Muscle of arm (tissue), 12 donors: Measurements from ENCODE around the gene SLC5A2. TPM values are rescaled to one million over a fixed set of nuclear protein-coding genes. Genes with fewer than 3 reads are reported as not detected.

Experiments
- DNase-seq: peaks from one replicate; pipeline ENCODE4 v3.0.0-alpha.2; 2013
- polyA plus RNA-seq, 12 donors: library from polyadenylated mRNA; unstranded; fragments of 120-200 nt; gene quantifications; one replicate each; pipeline ENCODE4 v1.2.1, GENCODE V29; 2013; ENCODE audit not compliant: insufficient read length in 12 of 12

SLC5A2 gene
- polyA plus RNA-seq, 12 donors: 0.98 to 11.3 (median 5.0) TPM; not detected in 2

GRCh38 chr16:31459687-31460581 lies 23.0 kb upstream of the SLC5A2 start:
- peak; percentile 100 for DNase-seq

DNA sequence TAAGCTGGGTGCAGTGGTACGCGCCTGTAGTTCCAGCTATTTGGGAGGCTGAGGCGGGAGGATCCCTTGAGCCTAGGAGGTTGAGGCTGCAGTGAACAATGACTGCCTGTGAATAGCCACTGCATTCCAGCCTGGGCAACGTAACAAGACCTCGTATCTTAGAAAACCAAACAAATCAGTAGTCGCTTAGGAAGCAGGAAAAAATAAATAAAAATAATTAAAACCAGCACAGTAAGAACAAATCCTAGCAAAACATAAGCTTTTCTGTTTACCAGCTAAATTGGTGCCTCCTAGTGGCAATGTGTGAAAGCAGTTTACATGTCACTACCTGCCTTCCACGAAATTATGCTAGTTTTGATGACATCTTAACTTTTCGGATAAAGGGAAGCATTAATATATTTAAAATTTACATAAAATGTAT lies 22.3 kb upstream of the SLC5A2 start:
- no peak for DNase-seq

GRCh38 chr16:31461201-31461920 lies 21.6 kb upstream of the SLC5A2 start:
- no peak for DNase-seq

DNA sequence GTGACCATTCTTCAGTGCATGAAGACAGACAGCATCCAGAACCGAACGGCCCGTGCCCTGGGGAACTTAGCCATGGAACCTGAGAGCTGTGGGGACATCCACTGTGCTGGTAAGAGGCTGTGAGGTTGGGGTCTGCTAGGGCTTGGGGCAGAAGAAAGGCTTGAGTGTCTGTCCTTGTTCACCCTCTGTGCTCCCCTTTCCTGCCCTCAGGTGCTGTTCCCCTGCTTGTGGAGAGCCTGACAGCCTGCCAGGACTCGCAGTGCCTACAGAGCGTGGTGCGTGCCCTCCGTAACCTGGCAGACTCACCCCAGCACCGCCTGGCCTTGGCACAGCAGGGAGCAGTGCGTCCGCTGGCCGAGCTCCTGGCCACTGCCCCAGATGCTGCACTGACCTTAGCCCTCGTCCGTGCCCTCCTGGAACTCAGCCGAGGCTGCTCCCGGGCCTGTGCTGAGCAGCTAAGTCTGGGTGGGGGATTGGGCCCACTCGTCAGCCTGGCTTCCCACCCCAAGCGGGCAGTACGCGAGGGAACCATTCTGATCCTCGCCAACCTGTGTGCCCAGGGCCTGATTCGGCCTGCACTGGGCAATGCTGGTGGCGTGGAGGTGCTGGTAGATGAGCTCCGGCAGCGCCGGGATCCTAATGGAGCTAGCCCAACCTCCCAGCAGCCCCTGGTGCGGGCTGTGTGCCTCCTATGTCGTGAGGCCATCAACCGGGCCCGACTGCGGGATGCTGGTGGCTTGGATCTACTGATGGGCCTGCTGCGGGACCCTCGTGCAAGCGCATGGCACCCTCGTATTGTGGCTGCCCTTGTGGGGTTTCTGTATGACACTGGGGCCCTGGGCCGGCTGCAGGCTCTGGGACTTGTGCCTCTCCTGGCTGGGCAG lies 20.8 kb upstream of the SLC5A2 start:
- DNase-seq: no peak

DNA sequence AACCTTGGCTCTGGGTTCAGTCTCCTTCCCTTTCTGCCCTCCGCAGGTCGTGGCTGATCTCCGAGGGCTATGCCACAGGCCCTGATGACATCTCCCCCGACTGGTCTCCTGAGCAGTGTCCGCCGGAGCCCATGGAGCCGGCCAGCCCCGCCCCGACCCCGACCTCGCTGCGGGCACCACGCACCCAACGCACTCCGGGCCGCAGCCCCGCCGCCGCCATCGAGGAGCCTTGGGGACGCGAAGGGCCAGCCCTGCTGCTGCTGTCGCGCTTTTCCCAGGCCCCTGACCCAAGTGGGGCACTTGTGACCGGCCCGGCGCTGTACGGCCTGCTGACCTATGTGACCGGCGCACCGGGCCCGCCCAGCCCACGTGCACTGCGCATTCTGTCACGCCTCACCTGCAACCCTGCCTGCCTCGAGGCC lies 18.6 kb upstream of the SLC5A2 start:
- no peak for DNase-seq

- no peak for DNase-seq
Measured at GRCh38 chr16:31464781-31465260, 18.1 kb upstream of the SLC5A2 start.

GRCh38 chr16:31465788-31466370 lies 17.0 kb upstream of the SLC5A2 start:
- no peak for DNase-seq

DNA sequence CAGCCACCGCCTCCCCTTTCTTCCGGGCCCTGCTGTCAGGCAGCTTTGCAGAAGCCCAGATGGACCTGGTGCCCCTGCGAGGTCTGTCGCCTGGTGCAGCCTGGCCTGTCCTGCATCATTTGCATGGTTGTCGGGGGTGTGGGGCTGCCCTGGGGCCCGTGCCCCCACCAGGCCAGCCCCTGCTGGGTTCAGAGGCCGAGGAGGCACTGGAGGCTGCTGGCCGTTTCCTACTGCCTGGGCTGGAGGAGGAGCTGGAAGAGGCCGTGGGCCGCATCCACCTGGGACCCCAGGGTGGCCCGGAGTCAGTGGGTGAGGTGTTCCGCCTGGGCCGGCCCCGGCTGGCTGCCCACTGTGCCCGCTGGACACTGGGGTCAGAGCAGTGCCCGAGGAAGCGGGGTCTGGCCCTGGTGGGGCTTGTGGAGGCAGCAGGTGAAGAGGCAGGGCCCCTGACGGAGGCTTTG lies 16.5 kb upstream of the SLC5A2 start:
- no peak for DNase-seq

- no peak for DNase-seq
Measured at GRCh38 chr16:31467151-31467773, 15.7 kb upstream of the SLC5A2 start.

DNA sequence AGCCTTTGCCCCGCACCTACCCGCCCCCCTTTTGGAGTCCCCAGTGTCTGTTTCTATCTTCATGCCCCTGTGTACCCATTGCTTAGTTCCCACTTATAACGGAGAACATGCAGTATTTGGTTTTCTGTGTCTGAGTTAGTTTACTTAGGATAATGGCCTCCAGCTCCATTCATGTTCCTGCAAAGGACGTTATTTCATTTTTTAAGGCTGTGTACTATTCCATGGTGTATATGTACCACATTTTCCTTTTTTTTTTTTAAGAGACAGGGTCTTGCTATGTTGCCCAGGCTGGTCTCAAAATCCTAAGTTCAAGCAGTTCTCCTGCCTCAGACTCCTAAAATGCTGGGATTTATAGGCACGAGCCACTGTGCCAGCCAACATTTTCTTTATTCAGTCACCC lies 15.1 kb upstream of the SLC5A2 start:
- no peak for DNase-seq

DNA sequence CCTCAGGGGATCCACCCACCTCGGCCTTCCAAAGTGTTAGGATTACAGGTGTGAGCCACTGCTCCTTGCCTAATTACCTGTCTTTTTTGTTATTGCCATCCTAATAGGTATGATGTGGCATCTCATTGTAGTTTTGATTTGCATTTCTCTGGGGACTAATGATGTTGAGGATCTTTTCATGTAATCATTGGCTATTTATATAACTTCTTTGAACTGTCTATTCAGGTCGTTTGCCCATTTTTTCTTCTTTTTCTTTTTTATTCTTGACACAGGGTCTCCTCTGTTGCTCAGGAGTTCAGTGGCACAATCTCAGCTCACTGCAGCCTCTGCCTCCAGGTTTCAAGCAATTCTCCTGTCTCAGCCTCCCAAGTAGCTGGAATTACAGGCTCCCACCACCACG lies 12.3 kb upstream of the SLC5A2 start:
- DNase-seq: no peak

- no peak for DNase-seq
Measured at GRCh38 chr16:31471241-31471874, 11.6 kb upstream of the SLC5A2 start.

DNA sequence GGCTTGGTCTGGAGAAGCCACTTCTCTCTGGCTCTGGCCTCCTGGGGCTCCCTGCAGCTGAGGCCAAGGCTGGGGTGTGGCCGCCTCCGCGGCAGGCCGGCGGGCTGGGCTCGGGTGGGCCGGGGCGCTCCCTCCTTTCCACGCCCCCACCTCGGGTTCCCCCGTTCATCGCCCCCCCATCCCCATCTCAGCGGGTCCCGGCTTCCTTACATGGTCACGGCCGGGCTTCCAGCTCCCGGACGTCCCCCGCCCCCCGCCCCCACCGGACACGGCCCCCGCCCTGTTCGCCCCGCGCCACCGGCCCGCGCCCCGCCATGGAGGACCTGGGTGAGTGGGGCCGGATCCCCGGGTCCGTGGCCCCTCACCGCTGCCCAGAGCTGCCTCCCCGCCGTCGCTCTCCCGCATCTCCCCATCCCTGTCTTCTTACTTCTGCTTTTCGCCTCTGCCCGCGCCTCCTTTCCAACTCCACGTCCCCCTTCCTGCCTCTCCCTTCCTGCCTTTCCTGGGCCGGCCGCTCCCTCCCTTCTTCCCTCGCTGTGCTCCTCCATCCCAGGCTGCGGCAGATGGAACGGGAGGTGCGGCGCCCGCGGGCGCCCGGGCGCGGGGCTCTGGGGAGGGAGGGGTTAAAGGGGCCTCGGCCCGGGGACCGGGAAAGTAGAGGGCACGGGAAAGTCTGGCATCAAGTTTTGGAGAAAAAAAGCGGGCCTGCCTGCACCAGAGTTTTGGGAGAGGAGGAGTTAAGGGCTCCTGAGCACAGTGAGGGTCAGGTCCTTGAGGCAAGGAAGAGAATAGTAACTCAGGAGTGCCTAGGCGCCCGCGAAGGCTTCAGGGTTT lies 10.8 kb upstream of the SLC5A2 start, which contains the start of gene TGFB1I1:
Gene TGFB1I1, plus strand, starts transcription at position 278 of the 834 bp plus-strand sequence. Its CDS starts 37 bp downstream, at position 315.
- DNase-seq: peak; percentile 74

- DNase-seq: peak; percentile 83
Measured at GRCh38 chr16:31472709-31473203, 10.2 kb upstream of the SLC5A2 start.

DNA sequence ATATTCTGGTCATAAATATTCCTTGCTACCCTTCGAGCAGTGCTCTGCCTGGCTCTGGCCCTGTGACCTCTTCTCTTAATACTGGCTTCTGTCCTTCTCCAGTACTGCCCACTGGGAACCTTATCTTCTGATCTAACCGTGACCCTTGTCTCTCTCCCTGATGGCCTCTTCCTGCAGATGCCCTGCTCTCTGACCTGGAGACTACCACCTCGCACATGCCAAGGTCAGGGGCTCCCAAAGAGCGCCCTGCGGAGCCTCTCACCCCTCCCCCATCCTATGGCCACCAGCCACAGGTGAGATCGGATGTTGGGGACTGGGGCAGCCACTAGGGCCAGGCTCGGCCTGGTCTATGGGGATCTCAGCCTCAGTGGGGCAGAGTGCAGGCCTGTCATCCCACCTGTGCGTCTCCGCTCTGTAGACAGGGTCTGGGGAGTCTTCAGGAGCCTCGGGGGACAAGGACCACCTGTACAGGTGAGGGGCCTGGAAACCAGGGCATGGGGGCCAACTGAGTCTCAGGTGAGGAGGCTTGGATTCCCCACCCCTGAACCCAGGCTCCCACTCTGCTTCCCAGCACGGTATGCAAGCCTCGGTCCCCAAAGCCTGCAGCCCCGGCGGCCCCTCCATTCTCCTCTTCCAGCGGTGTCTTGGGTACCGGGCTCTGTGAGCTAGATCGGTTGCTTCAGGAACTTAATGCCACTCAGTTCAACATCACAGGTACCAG lies 9.5 kb upstream of the SLC5A2 start:
- no peak for DNase-seq

DNA sequence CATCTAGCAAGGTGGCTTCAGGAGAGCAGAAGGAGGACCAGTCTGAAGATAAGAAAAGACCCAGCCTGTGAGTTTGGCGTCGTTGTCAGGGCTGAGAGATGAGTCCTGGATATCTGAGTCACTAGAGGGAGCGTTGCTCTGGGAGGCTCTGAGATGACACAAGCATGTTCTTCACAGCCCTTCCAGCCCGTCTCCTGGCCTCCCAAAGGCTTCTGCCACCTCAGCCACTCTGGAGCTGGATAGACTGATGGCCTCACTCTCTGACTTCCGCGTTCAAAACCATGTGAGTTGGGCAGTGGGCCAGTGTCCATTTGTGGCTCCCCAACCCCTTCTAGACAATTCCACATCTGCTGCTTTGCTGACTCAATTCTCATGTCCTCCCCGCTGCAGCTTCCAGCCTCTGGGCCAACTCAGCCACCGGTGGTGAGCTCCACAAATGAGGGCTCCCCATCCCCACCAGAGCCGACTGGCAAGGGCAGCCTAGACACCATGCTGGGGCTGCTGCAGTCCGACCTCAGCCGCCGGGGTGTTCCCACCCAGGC lies 8.7 kb upstream of the SLC5A2 start:
- no peak for DNase-seq

- no peak for DNase-seq
Measured at GRCh38 chr16:31474773-31475738, 7.9 kb upstream of the SLC5A2 start.
